HG02938 (cell line): Measurements from ENCODE around the gene C10orf105.

ENCODE experiments used
- ATAC-seq: cut with Tn5 transposase; IDR thresholded peaks from one replicate; pipeline ENCODE4 v1.9.1; 2021; ENCODE audit warnings: mild to moderate bottlenecking, moderate library complexity; ENCODE audit not compliant: unreplicated experiment

The C10orf105 gene

GRCh38 chr10:71719464-71720201, at the start of gene C10orf105:
C10orf105 (minus strand) TSS chr10:71719778; CDS start chr10:71716337, 3,441 bp downstream.
- ATAC-seq: no peak

DNA sequence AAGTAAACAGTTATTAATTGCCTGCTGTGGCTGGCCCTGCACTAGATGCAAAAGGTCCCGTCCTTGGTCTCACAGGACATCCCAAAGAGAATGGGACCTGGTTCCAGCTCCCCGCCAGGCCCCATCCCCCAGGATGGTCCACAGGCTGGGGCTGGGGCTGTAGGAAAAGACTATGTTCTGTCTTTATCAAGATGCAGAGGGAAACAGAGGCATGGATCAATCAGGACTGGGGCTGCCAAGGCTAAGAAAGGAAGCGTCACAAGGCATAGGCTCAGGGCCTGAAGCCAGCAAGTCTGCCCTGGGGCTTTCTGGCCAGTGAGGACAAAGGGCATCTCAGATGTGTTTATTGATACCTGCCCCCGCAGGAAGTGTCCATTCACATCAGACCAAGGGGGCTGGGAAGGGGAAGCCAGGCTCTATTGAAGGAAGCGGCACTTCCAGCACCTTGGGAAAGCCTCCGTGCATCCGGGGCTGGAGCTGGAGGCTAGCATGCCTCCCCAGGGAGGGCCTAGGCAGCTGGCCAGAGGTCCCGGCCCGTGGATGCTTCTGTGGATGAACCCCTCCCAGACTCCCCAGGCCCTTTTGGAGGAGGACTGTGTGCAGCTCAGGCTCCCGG, 48.0 kb upstream of the C10orf105 start:
- no peak for ATAC-seq

GRCh38 chr10:71766717-71767419, 47.3 kb upstream of the C10orf105 start:
- ATAC-seq: peak; percentile 27

GRCh38 chr10:71765906-71766716, 46.5 kb upstream of the C10orf105 start:
- ATAC-seq: no peak

DNA sequence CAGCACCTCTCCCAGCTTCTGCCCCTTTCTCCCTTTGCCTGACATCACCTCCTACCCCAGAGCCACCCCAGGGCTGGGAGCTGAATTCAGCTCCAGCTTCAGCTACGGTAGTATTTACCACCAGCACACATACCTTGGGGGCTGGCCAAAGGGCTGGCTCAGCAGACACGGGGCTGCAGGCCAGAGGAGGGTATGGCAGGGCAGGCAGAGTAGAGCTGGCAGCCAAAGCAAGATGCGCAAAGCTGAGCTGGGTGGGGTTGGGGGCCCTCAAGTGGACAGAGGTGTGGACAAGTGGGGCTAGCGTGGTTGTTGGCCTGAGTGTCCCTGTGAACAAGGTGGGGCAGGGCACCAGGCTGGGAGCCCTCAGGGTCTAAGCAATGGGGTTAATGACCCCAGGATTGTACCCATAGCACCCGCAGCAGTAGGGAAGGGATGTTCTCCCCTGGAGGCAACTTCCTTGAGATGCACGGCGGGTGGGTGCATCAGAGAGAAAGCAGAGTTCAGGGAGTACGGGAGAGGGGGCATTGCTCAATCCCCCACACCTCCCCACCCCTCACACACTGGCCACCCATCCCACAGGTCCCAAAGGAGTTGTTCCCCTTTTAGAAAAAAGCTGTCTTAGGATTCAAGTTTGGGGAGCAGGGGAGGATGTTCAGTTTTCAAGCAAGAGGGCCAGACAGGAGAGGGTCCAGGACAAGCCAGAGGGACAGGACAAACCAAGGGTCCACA, 45.8 kb upstream of the C10orf105 start:
- ATAC-seq: no peak

- no peak for ATAC-seq
Observed at GRCh38 chr10:71763352-71764127, 44.0 kb upstream of the C10orf105 start.

DNA sequence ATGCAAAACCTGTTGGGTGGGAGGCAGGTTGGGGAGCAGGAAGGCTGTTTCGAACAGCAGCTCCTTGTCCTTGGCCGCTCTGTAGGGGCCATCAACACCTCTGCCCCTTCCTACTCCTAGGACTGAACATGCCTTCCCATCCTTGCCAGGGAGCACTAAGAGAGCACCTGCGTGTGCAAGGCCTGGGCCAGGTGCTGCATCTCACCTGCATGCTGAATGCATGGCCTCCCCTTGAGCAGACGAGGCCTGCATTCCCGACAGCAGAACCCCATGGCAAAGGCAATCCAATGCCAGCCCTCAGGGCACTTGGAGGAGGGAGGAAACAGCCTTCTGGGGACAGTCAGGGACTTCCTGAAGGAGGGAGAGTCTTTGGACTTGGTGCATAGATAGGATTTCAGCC, 42.7 kb upstream of the C10orf105 start:
- ATAC-seq: no peak

- ATAC-seq: no peak
Observed at GRCh38 chr10:71761541-71762113, 42.0 kb upstream of the C10orf105 start.

- ATAC-seq: no peak
Observed at GRCh38 chr10:71761105-71761511, 41.5 kb upstream of the C10orf105 start.

GRCh38 chr10:71757399-71757922, 37.9 kb upstream of the C10orf105 start:
- ATAC-seq: no peak

DNA sequence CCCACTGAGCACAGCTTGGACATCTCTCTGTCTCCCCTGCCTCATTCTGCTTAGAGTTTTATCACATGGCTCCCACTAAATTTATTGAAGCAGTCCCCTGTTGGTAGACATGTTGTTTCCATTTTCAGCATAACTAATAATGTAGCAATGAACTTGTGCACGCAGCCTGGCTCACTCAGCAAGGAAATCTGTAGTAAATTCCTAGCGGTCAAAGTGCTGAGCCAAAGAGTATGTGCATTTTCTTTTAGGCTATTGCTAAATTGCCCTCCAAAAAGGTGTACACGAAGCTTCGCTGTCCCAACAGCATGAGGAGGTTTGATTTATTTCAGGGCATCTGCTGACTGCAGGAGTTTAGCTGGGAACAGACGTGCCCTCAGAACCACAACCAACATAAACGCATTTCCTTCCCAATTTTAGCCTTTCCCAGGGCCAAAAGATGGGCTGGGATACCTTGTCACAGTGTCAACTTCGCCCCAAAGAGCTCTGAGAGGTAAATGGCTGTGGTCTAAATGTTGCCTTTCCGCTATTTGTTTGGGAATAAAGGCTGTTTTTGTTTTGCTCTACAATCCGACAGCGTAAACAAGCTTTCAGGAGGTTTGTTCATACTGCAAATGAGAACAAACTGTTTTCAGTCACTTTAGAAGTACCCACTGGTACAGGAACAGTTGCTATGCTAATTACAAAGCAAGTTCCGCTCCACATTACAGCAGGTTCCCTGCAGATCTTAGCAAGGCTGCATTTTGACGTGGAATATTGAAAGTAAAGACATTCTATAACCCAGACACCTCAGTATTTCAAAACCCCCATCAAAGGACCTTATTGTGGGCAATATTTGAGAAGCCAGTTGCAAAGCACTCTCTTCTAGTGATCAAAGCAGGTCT, 37.0 kb upstream of the C10orf105 start:
- ATAC-seq: no peak

DNA sequence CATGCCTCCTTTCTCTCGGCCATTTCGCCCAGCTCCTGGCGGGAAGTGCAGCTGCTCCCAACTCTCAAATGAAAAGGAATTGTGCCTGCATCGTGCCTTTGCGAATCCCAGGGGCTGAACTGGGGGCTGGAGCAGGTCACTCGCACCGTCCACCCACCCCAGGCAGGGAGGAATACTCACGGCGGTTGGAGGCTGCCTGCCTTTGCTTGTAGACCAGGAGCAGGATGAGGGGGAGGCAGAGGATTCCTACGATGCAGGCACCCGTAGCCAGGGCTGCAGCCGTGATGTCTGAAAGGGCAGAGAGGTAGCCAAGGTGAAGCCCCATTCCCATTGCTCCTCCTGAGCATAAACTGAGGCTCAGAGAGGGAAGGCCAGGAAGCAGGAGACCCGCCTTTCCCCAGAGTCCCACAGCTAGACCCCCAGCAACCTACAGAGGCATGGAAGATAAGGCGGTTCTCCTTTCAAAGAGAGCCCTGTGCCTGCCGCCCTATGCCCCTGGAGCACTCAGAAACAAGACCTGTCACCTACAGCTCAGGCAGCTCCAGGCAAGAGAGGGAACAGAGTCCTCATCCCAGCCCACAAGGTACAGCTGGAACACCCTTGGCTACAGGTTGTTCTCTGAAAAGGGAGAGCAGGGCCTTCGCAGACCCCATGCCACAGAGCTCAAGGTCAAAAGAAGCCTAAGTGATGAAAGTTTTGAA, 35.8 kb upstream of the C10orf105 start:
- ATAC-seq: no peak

DNA sequence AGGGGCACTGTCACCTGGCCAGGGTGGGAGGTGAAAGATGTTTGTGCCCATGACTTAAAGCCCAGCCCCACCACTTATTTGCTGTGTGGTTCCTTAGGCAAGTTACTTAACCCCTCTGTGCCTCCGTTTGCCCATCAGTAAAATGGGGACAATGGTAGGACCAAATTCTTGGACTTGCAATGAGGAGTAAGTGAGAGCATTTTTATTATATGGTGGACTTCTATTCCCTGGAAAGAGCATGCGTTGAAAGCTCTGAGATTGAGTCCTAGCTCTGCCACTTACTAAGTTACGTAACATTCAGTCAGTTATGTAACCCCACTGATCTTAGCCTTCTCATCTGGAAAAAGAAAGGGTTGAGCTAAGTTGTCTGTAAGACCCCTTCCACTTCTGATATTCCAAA, 35.0 kb upstream of the C10orf105 start:
- no peak for ATAC-seq

GRCh38 chr10:71753960-71754505, 34.5 kb upstream of the C10orf105 start:
- no peak for ATAC-seq

DNA sequence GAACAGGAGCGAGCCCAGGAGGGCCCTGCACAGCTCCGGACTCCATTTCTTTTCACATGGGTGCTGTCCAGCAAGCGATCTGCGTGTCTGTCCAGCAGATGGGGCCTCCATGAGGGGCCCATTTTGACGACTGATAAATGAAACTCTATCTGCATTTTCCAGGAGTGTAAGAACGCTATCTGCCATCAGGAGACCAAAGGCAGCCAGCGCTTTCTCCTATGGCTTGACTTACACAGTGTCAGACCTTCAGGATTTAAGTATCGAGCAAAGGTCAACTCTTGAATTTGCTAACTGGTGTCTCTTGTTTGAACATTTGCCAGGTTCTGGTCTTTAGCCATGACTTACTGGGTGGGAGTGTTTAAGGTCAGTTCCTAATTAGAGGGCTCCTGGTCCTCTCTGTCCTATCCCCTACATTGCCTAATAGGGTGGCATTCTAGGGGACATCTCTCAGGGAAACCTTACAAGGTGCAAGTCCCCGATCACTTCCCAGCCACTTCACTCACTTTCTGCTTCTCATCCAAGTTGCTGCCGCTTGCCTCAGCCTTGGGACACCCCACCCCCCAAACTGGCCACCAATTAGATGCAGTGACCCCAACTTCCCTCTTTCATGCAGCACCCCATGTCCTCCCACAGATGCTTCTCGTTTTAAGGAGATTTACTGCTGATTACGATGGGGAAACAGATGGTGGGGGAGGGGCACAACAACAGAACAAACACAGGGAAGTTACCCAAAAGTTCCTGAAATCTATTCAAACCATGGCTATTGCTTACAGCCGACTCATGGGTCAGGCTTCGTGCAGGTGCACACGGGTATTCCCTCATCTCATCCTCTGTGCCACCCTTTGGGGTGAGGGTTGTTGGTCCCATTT, 33.7 kb upstream of the C10orf105 start:
- ATAC-seq: no peak

DNA sequence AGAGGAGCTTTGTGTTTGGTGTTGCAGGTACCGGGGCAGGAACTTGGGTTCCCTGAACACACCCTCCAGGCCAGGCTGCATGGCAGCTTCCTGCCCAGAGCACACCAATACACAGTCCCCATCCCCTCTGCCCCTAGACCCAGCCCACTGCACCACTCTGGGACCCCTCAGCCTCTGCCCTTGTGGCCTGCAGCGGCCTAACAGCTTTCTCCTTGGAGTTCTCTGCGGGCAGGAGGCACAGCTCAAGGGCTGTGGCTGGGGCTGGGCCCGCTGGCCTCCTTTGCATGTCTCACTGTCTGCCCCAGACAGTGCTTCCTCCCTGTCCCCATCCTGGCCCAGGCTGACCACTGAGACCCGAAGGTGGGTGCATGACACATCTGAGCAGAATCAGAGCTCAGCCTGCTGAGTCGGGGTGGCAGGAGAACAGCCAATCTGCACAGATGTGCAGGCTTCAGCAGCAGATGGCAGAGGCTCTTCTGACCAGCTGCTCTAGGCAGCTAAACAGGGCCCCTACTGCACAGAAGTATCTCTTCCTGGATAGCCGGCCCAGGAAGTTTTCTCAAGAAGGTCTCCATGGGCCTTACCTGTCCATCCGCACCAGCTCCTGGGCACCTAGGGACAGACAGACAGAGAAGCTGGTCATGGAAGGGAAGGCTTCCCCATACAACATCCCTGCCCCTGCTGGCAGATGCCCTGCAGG, 33.0 kb upstream of the C10orf105 start:
- no peak for ATAC-seq
